Activated gamma-delta T cell (primary cell): ENCODE measurements around the gene LRRC56.

ENCODE experiments used
- DNase-seq: peaks from one replicate; lab custom pipeline; 2025; lab: John Stamatoyannopoulos, UW

The LRRC56 gene

DNA sequence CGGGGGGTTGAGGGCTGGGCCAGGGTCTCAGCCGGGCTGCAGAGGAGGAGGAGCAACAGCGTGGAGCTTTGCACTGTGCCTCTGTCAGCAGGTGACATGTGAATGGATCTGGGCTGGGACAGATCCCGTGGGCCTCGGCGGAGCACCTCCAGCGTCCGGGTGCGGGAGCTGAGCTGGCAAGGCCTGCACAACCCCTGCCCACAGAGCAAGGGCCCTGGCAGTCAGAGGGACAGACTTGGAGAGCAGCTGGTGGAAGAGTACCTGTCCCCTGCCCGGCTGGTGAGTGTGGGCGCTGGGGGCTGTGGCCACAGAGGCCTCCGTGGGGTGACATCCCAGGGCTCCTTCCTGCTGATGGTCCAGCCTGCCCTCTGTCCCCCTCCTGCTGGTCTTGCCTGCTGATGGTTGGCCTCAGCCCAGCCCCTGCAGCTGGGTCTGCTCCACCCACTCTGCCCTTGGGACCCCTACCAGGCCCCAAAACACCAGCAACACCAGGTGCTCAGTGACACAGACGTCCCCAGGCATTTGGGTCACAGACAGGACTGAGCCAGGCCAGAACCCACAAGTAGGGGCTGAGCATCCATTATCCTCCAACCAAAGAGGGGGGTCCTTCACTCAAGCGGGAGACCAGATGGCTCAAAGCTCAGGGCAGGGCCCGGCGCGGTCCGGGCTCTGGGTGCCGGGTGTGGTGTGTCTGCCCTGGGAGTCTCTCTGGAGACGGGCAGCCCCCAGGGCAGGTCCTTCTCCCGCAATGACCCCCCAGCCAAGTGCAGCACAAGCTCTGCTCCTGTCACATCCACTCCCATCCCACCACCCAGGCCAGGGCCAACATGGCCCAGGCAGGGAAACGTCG, 3.5 kb downstream of the LRRC56 start:
- no peak for DNase-seq

GRCh38 chr11:541433-541885, 4.1 kb downstream of the LRRC56 start:
- no peak for DNase-seq

DNA sequence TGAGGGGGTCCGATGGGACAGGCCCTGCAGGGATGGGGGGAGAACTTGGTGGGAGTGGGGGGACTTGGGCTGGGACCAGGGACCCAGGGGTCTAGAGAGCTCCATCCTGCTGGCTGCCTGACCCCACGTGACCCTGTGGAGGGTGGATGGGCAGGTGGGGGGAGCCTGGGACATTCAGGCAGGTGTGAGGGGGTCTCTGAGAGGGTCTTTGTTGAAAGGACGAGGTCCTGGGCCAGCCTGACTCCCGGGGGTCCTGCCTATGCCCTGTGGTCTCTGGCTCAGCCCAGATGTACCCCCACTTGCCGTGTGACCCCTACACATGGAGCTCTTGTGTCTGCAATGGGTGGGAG, 7.5 kb downstream of the LRRC56 start:
- no peak for DNase-seq

DNA sequence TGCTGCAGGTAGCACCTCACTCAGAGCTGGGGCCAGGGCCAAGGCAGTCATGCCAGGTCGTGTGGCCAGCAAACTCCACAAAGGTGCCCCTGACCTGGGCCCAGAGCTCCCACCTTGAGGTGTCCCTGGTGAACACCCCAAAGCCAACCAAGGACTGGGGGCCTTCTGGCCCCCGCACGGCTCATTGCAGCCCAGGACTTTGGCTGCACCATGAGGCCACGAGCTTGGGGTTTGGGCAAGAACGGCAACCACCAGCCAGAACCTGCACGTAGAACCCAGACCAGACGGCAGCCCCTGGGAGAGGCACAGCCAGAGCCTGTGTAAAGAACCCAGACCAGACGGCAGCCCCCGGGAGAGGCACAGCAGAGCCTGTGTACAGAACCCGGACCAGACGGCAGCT, 7.8 kb downstream of the LRRC56 start:
- no peak for DNase-seq

GRCh38 chr11:548700-549603, 11.6 kb downstream of the LRRC56 start:
- DNase-seq, result no peak

GRCh38 chr11:550021-550745, 12.9 kb downstream of the LRRC56 start:
- DNase-seq, result no peak

DNA sequence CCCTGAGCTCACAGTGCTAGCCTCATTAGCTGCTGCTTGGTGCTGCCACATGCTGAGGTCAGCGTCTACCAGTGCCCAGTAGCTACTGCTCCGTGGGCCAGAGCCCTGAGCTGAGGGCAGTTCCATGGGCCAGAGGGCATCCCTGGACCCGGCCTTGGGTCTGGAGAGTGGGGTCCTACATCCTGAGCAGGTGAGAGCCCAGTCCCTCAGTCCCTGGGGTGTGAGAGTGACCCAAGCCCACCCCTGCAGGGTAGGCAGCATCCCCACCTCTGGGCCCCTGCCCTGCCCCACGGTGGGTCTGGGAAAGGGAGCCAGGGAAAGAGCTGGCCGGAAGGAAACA, 13.4 kb downstream of the LRRC56 start:
- no peak for DNase-seq

DNA sequence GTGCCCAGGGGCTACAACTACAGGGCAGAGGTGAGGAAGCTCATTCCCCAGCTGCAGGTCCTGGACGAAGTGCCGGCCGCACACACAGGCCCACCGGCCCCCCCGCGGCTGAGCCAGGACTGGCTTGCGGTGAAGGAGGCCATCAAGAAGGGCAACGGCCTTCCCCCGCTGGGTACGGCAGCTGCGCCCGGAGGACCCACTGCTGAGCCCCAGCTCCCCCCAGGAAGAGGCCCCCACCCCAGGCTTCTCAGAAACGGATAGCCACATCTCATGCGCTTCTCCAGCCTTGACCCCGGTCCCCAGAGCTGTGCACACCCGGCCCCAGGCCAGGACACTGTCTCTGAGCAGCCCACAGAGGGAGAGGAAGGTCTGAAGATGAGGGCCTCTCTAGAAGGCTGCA, 13.8 kb downstream of the LRRC56 start:
- DNase-seq, result no peak

DNA sequence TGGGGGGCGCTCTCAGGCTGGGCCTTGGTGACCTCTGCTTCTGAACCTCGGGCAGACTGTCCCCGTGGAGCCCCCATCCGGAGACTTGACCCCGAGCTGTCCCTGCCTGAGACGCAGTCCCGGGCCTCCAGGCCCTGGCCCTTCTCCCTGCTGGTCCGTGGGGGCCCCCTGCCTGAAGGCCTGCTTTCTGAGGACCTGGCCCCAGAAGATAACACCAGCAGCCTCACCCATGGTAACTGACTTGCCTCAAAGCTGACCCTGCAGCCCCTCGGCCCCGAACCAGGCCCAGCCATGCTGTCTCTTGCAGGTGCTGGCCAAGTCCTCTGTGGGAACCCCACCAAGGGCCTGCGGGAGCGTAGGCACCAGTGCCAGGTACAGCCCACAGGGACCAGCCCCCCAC, 14.3 kb downstream of the LRRC56 start:
- no peak for DNase-seq

DNA sequence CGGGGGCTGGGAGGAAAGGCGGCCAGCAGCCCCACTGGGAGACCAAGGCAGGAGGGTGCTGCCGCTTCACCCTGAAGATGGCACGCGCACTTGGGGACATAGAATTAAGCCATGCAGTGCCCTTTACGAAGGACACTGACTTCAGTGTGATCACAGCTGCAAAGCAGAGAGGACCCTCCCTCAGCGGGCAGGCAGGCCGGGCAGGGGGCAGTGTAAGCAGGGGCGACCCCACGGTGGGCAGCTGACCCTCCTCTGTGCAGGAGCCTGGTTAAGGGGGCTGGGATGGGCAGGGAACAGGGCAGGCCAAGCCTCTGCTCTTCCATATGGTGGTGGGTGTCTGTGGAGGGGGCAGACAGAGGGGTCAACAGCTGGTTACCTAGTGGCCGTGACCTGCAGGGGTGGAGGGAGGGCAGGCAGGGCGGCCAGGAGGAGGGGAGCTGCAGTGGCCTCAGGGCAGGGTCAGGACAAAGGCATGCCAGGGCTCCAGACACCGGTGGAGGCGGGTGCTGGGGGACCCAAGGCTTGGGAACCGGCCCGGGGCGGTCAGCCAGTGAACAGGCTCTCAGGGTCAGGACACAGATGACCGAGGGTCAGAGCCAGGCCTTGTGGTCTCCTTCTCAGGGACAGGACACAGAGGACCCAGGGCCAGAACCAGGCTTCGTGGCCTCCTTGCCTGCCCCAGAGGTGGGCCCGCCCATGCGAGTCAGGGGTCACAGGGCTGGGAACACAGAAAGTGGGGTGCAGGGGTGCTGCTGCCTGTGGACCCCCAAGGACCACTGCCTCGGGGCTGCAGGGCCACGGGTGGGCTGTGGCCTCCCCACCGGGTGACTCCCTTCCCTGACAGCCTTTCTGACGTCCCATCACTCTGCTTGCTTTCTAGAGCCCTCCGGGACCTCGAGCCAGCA, 16.0 kb downstream of the LRRC56 start:
- no peak for DNase-seq

DNA sequence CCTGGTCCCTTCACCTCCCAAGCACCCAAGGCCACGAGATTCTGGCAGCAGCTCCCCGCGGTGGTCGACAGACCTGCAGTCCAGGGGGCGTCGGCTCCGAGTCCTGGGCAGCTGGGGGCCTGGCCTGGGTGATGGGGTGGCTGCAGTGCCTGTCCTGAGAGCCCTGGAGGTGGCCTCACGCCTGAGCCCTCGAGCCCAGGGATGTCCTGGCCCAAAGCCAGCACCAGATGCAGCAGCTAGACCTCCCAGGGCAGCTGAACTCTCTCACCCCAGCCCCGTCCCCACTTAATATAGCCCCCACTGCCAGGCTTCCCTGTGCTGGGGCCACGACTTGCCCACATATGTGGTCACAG, 16.6 kb downstream of the LRRC56 start:
- DNase-seq, result no peak

DNA sequence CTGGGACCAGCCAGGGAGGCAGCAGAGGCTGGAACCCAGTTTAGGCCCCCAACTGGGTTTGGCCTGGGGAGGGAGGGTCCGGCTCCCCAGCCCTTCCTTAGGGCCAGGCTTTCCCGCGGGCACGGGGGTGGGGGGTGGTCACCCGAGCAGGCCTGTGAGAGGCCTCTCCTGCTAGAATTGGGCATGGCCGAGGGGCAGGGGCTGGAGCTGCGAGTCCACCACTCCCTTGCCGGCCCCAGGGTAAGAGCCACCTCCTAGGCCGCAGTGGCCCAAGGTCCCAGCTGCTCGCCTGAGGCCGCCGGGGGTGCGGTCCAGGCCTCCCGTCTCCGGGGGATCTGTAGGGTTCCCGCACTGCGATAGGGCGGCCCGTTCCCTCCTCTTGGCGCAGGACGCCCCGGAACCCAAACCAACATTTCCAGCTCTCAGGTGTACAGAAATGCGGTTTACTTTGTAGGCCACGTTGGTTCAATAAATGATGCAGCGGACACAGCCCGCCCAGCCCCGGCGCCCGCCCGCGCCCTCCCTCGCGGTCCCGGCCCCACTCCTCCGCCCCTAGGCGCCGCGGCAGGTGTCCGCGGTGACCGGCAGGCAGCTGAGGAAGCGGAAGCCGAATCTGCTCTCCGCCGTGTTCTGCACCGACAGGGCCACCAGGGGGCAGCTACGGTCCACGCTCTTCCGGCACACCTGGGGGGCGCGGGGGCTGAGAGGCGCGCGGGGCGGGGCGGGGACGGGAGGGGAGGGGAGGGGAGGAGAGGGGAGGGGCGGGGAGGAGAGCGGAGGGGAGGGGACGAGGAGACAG, 17.3 kb downstream of the LRRC56 start:
- DNase-seq, result peak; percentile 61

GRCh38 chr11:555227-555779, 18.0 kb downstream of the LRRC56 start:
- DNase-seq, result no peak

DNA sequence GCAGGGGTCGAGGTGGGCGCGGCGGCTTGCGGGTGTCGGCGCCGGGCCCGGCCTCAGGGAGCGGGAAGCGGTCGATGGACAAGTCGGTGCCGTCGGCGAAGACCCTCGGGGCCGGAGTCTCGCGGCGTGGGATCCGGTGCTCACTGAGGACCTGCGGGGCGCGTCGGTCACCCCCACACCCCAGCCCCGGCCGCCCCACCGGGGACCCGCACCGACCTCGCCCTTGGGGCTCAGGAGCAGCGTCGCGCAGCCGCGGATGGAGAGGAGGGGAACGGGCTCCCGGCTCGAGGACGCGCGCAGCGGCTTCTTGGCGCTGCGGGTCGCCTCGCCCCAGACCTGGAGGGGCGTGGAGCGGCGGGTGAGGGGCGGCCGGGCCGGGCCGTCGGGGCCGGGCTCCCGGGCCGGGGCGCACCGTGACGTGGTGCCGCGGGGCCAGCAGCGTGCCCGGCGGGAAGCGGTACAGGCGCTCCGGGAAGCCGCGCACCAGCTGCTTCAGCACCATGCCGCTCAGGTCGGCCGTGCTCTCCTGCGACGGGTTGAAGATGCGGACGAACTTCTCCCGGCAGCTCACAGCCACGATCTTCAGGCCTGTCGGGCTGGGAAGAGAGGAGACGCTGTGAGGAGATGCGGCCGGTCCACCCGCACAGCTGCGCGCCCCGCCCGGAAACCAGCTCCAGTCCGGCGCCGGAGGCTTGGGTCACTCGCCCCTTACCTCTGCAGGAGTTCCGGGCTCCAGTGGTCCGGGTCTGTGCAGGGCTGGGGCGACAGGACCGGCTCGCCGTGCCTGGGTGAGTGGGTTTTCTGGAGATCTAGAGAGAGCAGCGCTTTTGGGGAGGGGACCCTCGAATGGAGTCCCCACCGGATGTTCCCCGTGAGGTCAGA, 18.7 kb downstream of the LRRC56 start:
- DNase-seq, result no peak

DNA sequence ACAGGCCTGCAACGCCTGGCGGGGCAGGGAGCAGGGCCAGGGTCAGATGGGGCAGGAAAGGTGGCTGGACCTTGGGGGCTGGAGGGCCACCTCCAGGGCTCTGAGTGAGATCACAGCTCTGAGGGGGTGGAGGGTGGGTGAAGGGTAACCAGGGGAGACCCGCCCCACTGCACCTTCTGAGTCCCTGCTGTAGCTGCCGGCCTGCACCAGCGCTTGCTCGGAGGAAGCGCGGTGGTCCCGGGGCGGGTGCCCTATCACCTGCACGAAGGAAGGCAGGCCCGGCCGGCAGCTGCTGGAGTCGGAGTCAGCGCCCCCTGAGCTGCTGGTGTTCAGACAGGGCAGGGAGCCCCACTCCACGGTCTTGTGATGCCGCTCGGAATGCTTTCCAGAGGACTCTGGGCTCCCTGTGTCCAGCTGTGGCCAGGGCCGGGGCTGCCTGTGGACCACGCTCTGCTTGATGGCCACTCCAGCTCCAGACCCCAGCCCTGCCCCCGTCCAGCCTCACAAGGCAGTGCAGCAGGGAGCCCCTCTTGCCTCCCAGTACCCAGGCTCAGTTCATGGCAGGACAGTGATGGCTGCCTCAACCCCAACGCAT, 19.4 kb downstream of the LRRC56 start:
- DNase-seq, result no peak

GRCh38 chr11:557328-558132, 20.2 kb downstream of the LRRC56 start:
- no peak for DNase-seq

DNA sequence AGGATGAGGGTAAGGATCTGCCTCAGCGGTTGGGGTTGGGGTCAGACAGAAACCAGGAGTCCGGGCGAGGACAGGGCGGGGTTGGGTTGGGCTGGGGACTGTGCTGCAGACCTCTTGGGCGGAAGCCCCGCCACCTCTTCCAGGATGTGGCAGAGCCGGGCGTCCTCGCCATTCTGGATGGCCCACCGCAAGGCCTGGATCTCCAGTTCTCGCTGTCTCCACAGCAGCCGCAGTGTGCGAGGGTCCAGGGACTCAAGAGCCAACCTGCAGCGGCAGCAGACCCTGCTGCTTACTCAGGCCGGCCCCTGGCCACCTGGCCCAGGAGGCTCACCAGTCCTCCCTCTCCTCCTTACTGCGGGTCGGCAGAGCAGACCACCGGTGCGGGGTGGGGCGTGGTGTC, 21.2 kb downstream of the LRRC56 start:
- no peak for DNase-seq

DNA sequence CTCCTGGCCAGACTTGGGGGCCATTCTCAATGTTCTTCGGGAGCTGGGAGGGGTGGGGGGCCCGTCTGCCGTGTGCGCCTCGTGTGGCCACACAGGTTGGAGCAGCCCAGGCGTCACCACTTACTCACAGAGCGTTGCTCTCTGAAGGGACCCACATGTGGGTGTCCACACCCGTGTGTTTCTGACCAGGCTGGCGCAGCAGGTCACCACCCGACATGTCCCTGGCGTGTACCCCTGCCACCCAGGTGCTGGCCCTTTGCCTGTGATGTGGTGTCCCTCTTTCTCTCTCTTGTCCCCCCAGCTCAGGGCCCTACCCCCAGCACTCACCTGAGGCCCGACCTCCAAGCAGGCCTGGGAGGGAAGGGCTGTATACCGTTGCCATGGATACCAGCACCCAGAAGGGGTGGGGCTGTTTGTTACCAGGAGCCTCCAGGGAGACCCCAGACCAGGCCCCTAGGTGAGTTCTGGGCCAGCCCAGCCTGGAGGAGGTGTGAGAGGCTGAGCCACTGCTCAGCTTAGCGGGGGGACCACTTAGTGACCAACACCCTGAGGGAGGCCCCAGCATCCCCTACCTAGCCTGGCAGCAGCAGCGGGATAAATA, 21.8 kb downstream of the LRRC56 start:
- no peak for DNase-seq
